LNCaP clone FGC (cell line): ENCODE measurements around the gene PGM1.

Experiments used
- DNase-seq: peaks from one replicate; pipeline ENCODE4 v3.0.0-alpha.2; 2011; ENCODE audit warnings: low read depth
- H3K4me3 ChIP-seq: 2 replicates; pipeline ENCODE4 v1.5.1; 2011; ENCODE audit warnings: mild to moderate bottlenecking, low read depth, low read length, control low read depth
- CTCF ChIP-seq: IDR thresholded peaks from 2 replicates; pipeline ENCODE4 v1.5.1; 2012; ENCODE audit warnings: mild to moderate bottlenecking; ENCODE audit not compliant: control insufficient read depth, insufficient read depth; ENCODE audit errors: extremely low read depth

Gene PGM1

GRCh38 chr1:63601061-63601460 lies 7.8 kb downstream of the PGM1 start:
- DNase-seq, result no peak
- TF ChIP-seq CTCF, result no peak
- H3K4me3 ChIP-seq, result no peak overlapping the region

- TF ChIP-seq CTCF, result no peak
- no peak overlapping the region for H3K4me3 ChIP-seq
- no peak for DNase-seq
Observed at GRCh38 chr1:63601463-63601862, 8.3 kb downstream of the PGM1 start.

GRCh38 chr1:63601912-63602311 lies 8.7 kb downstream of the PGM1 start:
- H3K4me3 ChIP-seq, result no peak overlapping the region
- TF ChIP-seq CTCF, result no peak
- no peak for DNase-seq

GRCh38 chr1:63602629-63603028 lies 9.4 kb downstream of the PGM1 start:
- TF ChIP-seq CTCF, result no peak
- H3K4me3 ChIP-seq, result no peak overlapping the region
- DNase-seq, result no peak

- H3K4me3 ChIP-seq, result no peak overlapping the region
- no peak for DNase-seq
- TF ChIP-seq CTCF, result no peak
Observed at GRCh38 chr1:63603810-63604209, 10.6 kb downstream of the PGM1 start.

GRCh38 chr1:63607322-63607721 lies 14.1 kb downstream of the PGM1 start:
- no peak overlapping the region for H3K4me3 ChIP-seq
- no peak for DNase-seq
- no peak for TF ChIP-seq CTCF

- no peak for DNase-seq
- no peak for TF ChIP-seq CTCF
- H3K4me3 ChIP-seq, result no peak overlapping the region
Observed at GRCh38 chr1:63611231-63611630, 18.0 kb downstream of the PGM1 start.
